ENCODE measurements around the gene CYP27B1. TPM values are rescaled to one million over a fixed set of nuclear protein-coding genes. Genes with fewer than 3 reads are reported as not detected.

The CYP27B1 gene
- total RNA-seq, 2 donors from 2014 or later = 0.28 to 0.33 TPM

- no peak for TF ChIP-seq CTCF (IDR thresholded peaks at IDR 0.05)
- H3K36me3 ChIP-seq = peaks cover 34% of the 10 kb centered on the region
- H3K27me3 ChIP-seq = no peaks in the 10 kb centered on the region
- DNase-seq (ENCODE audit: low spot score) = no peak
- peaks cover 0 to 45% of the 10 kb centered on the region in 2 donors for H3K4me1 ChIP-seq
- no peaks in the 10 kb centered on the region for H3K9me3 ChIP-seq
- no peak overlapping the region for H3K4me3 ChIP-seq
- no peak overlapping the region for H3K27ac ChIP-seq
Observed at GRCh38 chr12:57813111-57813970, 46.5 kb upstream of the CYP27B1 start.

- peaks cover 0 to 24% of the 10 kb centered on the region in 2 donors for H3K4me1 ChIP-seq
- H3K27me3 ChIP-seq = no peaks in the 10 kb centered on the region
- no peak overlapping the region for H3K4me3 ChIP-seq
- DNase-seq (ENCODE audit: low spot score) = no peak
- no peaks in the 10 kb centered on the region for H3K9me3 ChIP-seq
- H3K27ac ChIP-seq = no peak overlapping the region
- no peak for TF ChIP-seq CTCF (IDR thresholded peaks at IDR 0.05)
- H3K36me3 ChIP-seq = peaks cover 51% of the 10 kb centered on the region
Observed at GRCh38 chr12:57811028-57811755, 44.3 kb upstream of the CYP27B1 start.

- no peak for TF ChIP-seq CTCF (IDR thresholded peaks at IDR 0.05)
- no peak for DNase-seq (ENCODE audit: low spot score)
- no peaks in the 10 kb centered on the region for H3K27me3 ChIP-seq
- H3K36me3 ChIP-seq = peaks cover 58% of the 10 kb centered on the region
- H3K4me3 ChIP-seq = no peak overlapping the region
- peaks cover 0 to 16% of the 10 kb centered on the region in 2 donors for H3K4me1 ChIP-seq
- no peak overlapping the region for H3K27ac ChIP-seq
- no peaks in the 10 kb centered on the region for H3K9me3 ChIP-seq
Observed at GRCh38 chr12:57810450-57810849, 43.6 kb upstream of the CYP27B1 start.

GRCh38 chr12:57809425-57809824, 42.5 kb upstream of the CYP27B1 start:
- no peak for DNase-seq (ENCODE audit: low spot score)
- Histone ChIP-seq H3K27ac (no peak overlapping the region), H3K4me1 (peaks cover 0 to 6% of the 10 kb centered on the region in 2 donors), H3K36me3 (peaks cover 63% of the 10 kb centered on the region), H3K27me3 (no peaks in the 10 kb centered on the region), H3K9me3 (no peaks in the 10 kb centered on the region), H3K4me3 (no peak overlapping the region)
- TF ChIP-seq CTCF (IDR thresholded peaks at IDR 0.05) = no peak

- no peak for DNase-seq (ENCODE audit: low spot score)
- H3K27me3 ChIP-seq = no peaks in the 10 kb centered on the region
Observed at GRCh38 chr12:57808351-57808750, 41.5 kb upstream of the CYP27B1 start.

More at GRCh38 chr12:57808351-57808750, 41.5 kb upstream of the CYP27B1 start:
- TF ChIP-seq CTCF (IDR thresholded peaks at IDR 0.05) = no peak
- H3K36me3 ChIP-seq = peaks cover 73% of the 10 kb centered on the region
- H3K4me3 ChIP-seq = no peak overlapping the region
- no peaks in the 10 kb centered on the region for H3K9me3 ChIP-seq
- peaks cover 0 to 6% of the 10 kb centered on the region in 2 donors for H3K4me1 ChIP-seq
- H3K27ac ChIP-seq = no peak overlapping the region
